ENCODE data around the gene GRB7. TPM values are rescaled to one million over a fixed set of nuclear protein-coding genes. Genes with fewer than 3 reads are reported as not detected.

The GRB7 gene
- total and polyA plus RNA-seq, 2 of the 4 experiments (the other 2 are of a cell fraction): 0.18 to 0.36 TPM

GRCh38 chr17:39701784-39702422, 35.8 kb upstream of the GRB7 start:
- H2AK5ac ChIP-seq (ENCODE audit: low read depth, low read length): peak overlapping the region; percentile 61
- H3K36me3 ChIP-seq (ENCODE audit: control insufficient read depth, insufficient read depth, low read length): peaks cover under 1% of the 10 kb centered on the region; the same call in 1 of the 2 replicates
- peaks cover 54% of the 10 kb centered on the region for H4K20me1 ChIP-seq (ENCODE audit: insufficient read depth, low read length)
- H3K23ac ChIP-seq (ENCODE audit: low read depth, low read length): peak overlapping the region; percentile 39
- intact Hi-C loops (cut with micrococcal nuclease) (no loop called here), dilution Hi-C loops (cut with HindIII; ENCODE audit: low sequenced_read_pairs, unreplicated experiment) (no loop called here), in situ Hi-C loops (cut with MboI; ENCODE audit: low sequenced_read_pairs) (no loop called here)
- TF ChIP-seq RFX5 (IDR thresholded peaks at IDR 0.05; ENCODE audit: low read depth, low read length): no peak
- no peak for TF ChIP-seq CEBPB (IDR thresholded peaks at IDR 0.05; ENCODE audit: low read depth, low read length)
- no peak for TF ChIP-seq USF2 (IDR thresholded peaks at IDR 0.05; ENCODE audit: low read depth, low read length)
- TF ChIP-seq RCOR1 (IDR thresholded peaks at IDR 0.05; ENCODE audit: insufficient replicate concordance, low read length): no peak
- TF ChIP-seq RAD21 (IDR thresholded peaks at IDR 0.05; ENCODE audit: low read length): no peak
- TF ChIP-seq CTCF (conservative IDR thresholded peaks at IDR 0.05; ENCODE audit: low read depth, low read length): no peak
- TF ChIP-seq, protein P1, sequence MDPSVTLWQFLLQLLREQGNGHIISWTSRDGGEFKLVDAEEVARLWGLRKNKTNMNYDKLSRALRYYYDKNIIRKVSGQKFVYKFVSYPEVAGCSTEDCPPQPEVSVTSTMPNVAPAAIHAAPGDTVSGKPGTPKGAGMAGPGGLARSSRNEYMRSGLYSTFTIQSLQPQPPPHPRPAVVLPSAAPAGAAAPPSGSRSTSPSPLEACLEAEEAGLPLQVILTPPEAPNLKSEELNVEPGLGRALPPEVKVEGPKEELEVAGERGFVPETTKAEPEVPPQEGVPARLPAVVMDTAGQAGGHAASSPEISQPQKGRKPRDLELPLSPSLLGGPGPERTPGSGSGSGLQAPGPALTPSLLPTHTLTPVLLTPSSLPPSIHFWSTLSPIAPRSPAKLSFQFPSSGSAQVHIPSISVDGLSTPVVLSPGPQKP (IDR thresholded peaks at IDR 0.05; ENCODE audit: borderline replicate concordance, low read depth, low read length): no peak
- no peak for TF ChIP-seq CHD1 (IDR thresholded peaks at IDR 0.05; ENCODE audit: low read depth, low read length)
- TF ChIP-seq FOS (IDR thresholded peaks at IDR 0.05; ENCODE audit: low read depth, low read length): no peak
- no peak for TF ChIP-seq SMC3 (IDR thresholded peaks at IDR 0.05; ENCODE audit: low read depth, low read length)
- no peak for TF ChIP-seq MXI1 (IDR thresholded peaks at IDR 0.05; ENCODE audit: borderline replicate concordance, low read depth, low read length)
- TF ChIP-seq MAZ (IDR thresholded peaks at IDR 0.05; ENCODE audit: borderline replicate concordance, low read depth, low read length): no peak
- TF ChIP-seq BHLHE40 (IDR thresholded peaks at IDR 0.05; ENCODE audit: low read depth, low read length): no peak
- TF ChIP-seq POLR2A (IDR thresholded peaks at IDR 0.05; ENCODE audit: low read depth, low read length): no peak
- no peak for TF ChIP-seq MAFK (IDR thresholded peaks at IDR 0.05; ENCODE audit: low read depth, low read length)
- TF ChIP-seq NFE2L2 (IDR thresholded peaks at IDR 0.05; ENCODE audit: low read depth, low read length): no peak
- H3K27ac ChIP-seq (ENCODE audit: insufficient read depth, low read length): no peak overlapping the region
- peaks cover 21% of the 10 kb centered on the region for H3K4me1 ChIP-seq (ENCODE audit: control insufficient read depth, insufficient read depth, low read length)
- H3K18ac ChIP-seq (ENCODE audit: low read depth, low read length): no peak overlapping the region
- no peak overlapping the region for H4K5ac ChIP-seq (ENCODE audit: low read depth, low read length)
- no peak overlapping the region for H4K8ac ChIP-seq (ENCODE audit: low read depth in 2 of 2, low read length in 2 of 2)
- no peak overlapping the region for H3K56ac ChIP-seq (ENCODE audit: extremely low read depth, insufficient read depth, low read length)
- peaks cover 0 to 69% of the 10 kb centered on the region in 2 experiments; a peak in 3 of 4 replicates for H3K79me1 ChIP-seq (ENCODE audit: low read depth in 1 of 2, low read length in 2 of 2)
- WGBS, 2 experiments (ENCODE audit: extremely low coverage in 2 of 2, insufficient read length in 1 of 2): no CpG with 5 or more reads among the region's 4 CpGs
- no TSS peak for BruUV-seq (replicated peaks)
- H2AK9ac ChIP-seq (replicated peaks; ENCODE audit: low read depth, low read length, poor library complexity): peak overlapping the region; percentile 65
- H3K4ac ChIP-seq (ENCODE audit: low read depth, low read length): peak overlapping the region; percentile 38; the same call in 1 of the 2 replicates
- H3K14ac ChIP-seq (replicated peaks; ENCODE audit: low read depth, low read length): peak overlapping the region; percentile 28; the same call in 1 of the 2 replicates
- H3K4me3 ChIP-seq (ENCODE audit: insufficient read depth, low read depth, low read length): no peak overlapping the region
- H3K9ac ChIP-seq (ENCODE audit: low read depth, low read length): no peak overlapping the region
- H3K9me3 ChIP-seq (ENCODE audit: control insufficient read depth, insufficient read depth, low read length): no peaks in the 10 kb centered on the region
- H4K91ac ChIP-seq (ENCODE audit: insufficient read depth, low read depth, low read length): no peak overlapping the region
- H2BK20ac ChIP-seq (ENCODE audit: low read depth, low read length): no peak overlapping the region
- no peak overlapping the region for H2BK120ac ChIP-seq (ENCODE audit: low read depth, low read length)
- H2BK5ac ChIP-seq (ENCODE audit: low read depth, low read length, poor library complexity, severe bottlenecking): no peak overlapping the region
- ChIA-PET CTCF (no interaction called here), POLR2A (ENCODE audit: unreplicated experiment) (no interaction called here)
- ATAC-seq (ENCODE audit: low read depth) (no peak), DNase-seq (no peak)
- H3K27me3 ChIP-seq (ENCODE audit: control insufficient read depth, insufficient read depth, low read length): no peaks in the 10 kb centered on the region
- H3K4me2 ChIP-seq (ENCODE audit: low read depth, low read length): peak overlapping the region; percentile 99; the same call in 1 of the 2 replicates
- H3K9me1 ChIP-seq (ENCODE audit: insufficient read depth, low read length): peaks cover 20% of the 10 kb centered on the region
- peak overlapping the region; percentile 73 for H2AFZ ChIP-seq (replicated peaks; ENCODE audit: low read length, poor library complexity)
- H2BK15ac ChIP-seq (ENCODE audit: low read depth, low read length): no peak overlapping the region

Data from IMR-90 (cell line).